BLaER1 treated with 17β-estradiol and CSF1 and Interleukin-3, amounts not matched to agents 10 nM and 100 nM (cell line): ENCODE measurements around the gene KIZ.

Experiments
- H3K27ac ChIP-seq, 11 experiments: shearing (Covaris generic); formaldehyde crosslinking; 2 replicates each; pipeline ENCODE4 v1.8.1; 2022
- H3K27me3 ChIP-seq, 11 experiments: shearing (Covaris generic); formaldehyde crosslinking; 2 replicates each; pipeline ENCODE4 v1.8.1; 2022
- H3K36me3 ChIP-seq, 11 experiments: shearing (Covaris generic); formaldehyde crosslinking; 2 replicates each; pipeline ENCODE4 v1.8.1; 2022
- H3K4me1 ChIP-seq, 10 experiments: shearing (Covaris generic); formaldehyde crosslinking; 2 replicates each; pipeline ENCODE4 v1.8.1; 2022
- H3K4me2 ChIP-seq, 11 experiments: shearing (Covaris generic); formaldehyde crosslinking; 2 replicates each; pipeline ENCODE4 v1.8.1; 2022
- H3K4me3 ChIP-seq, 10 experiments: shearing (Covaris generic); formaldehyde crosslinking; 2 replicates each; pipeline ENCODE4 v1.8.1; 2022
- H3K9ac ChIP-seq, 11 experiments: shearing (Covaris generic); formaldehyde crosslinking; 2 replicates each; pipeline ENCODE4 v1.8.1; 2022
- H3K9me3 ChIP-seq, 11 experiments: shearing (Covaris generic); formaldehyde crosslinking; replicated peaks in 1 of 11; 2 replicates each; pipeline ENCODE4 v1.8.1; 2022
- H4K20me1 ChIP-seq, 11 experiments: shearing (Covaris generic); formaldehyde crosslinking; 2 replicates each; pipeline ENCODE4 v1.8.1; 2022
- Cebpa-rat ChIP-seq, 11 experiments: shearing (Covaris generic); IDR thresholded peaks; 2 replicates each; pipeline ENCODE4 v1.8.1; 2022

The KIZ gene

DNA sequence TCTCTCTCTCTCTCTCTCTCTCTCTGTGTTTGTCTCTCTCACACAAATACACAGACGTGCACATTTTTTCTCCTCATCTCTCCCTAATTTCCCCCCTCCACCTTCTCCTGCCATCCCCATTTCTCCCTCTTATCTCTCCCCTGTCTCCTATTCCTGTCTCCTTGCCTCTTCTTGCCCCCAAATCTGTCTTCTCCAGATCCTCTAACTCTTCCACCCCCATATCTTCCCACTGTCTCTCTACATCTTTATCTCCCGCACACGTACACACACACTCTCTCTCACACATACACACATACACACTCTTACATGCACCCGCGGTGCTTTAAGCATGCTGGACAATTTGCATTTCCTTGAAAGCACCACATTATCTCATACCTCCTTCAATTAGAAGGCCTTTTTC is 15.9 kb downstream of the KIZ start:
- Histone ChIP-seq H3K9ac (no peak overlapping the region), H3K27me3 (no peaks in the 10 kb centered on the region), H3K4me2 (no peak overlapping the region), H3K9me3 (no peaks in the 10 kb centered on the region), H3K4me3 (no peak overlapping the region), H3K4me1 (no peaks in the 10 kb centered on the region), H4K20me1 (no peaks in the 10 kb centered on the region; a peak in 1 of 22 replicates), H3K27ac (no peak overlapping the region), H3K36me3 (peaks cover 5 to 39% (median 20%) of the 10 kb centered on the region in 11 experiments; a peak in 15 of 22 replicates)
- no peak for TF ChIP-seq Cebpa-rat (IDR thresholded peaks at IDR 0.05)

DNA sequence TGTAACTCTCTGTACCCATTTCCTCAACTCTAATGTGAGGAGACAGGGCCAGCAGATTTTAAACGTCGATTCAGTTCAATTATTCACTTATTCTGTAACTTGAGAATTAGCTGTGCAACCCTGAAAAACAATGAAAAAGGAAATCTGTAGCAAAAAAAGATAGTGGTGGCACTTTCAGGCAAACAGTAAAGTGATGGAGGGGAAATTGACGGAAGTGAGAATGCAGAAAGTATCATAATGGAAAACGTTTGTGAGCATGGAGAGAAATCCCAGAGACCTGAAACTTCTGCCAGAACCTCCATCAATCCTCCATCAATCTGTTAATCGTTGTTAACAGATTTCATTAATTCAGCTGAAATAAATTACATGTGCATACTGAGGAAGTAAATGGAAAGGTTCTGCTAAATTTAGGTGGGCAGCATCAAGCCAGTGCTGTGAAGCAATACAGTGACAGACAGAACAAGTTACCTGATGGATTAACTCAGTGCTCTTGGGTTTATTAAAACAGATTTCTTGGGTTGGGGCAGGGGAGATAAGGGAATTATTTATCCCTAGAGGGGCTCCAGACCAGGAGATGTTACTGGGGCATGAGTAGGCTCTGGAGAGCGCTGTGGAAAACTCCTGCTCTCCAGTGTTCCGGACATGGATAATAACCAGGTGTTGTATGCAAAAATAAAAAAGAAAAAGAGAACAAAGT is 17.5 kb downstream of the KIZ start:
- no peak overlapping the region for H3K4me2 ChIP-seq
- H3K4me3 ChIP-seq, result no peak overlapping the region
- no peaks in the 10 kb centered on the region for H3K9me3 ChIP-seq
- no peaks in the 10 kb centered on the region for H3K4me1 ChIP-seq
- no peaks in the 10 kb centered on the region for H3K27me3 ChIP-seq
- H3K9ac ChIP-seq, result no peak overlapping the region
- TF ChIP-seq Cebpa-rat (IDR thresholded peaks at IDR 0.05), result no peak
- H3K36me3 ChIP-seq, result peaks cover 0 to 23% (median 8%) of the 10 kb centered on the region in 11 experiments; a peak in 13 of 22 replicates
- no peaks in the 10 kb centered on the region; a peak in 1 of 22 replicates for H4K20me1 ChIP-seq
- H3K27ac ChIP-seq, result no peak overlapping the region

DNA sequence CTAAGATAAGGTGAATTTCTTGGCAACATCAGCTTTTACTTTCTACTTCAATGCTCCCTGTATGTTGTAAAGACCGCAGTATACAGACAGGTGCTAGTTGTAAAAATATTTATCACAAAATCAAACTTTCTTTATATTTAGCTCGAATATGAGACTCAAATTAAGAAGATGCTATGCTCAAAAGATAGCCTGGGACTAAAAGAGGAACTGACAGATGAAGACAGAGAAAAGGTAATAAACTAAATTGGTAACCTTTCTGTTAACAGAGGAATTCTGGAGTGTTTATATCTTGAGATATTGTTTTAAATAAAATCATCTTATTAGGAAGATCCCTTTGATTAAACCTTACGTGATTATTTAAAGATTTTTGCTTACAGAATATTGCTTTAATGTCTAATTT is 19.5 kb downstream of the KIZ start:
- no peak overlapping the region for H3K9ac ChIP-seq
- no peaks in the 10 kb centered on the region for H4K20me1 ChIP-seq
- peaks cover 0 to 14% (median under 1%) of the 10 kb centered on the region in 11 experiments; a peak in 5 of 22 replicates for H3K36me3 ChIP-seq
- H3K9me3 ChIP-seq, result no peaks in the 10 kb centered on the region
- H3K4me2 ChIP-seq, result no peak overlapping the region
- H3K27me3 ChIP-seq, result no peaks in the 10 kb centered on the region
- no peak for TF ChIP-seq Cebpa-rat (IDR thresholded peaks at IDR 0.05)
- H3K4me1 ChIP-seq, result no peaks in the 10 kb centered on the region
- no peak overlapping the region for H3K4me3 ChIP-seq
- no peak overlapping the region for H3K27ac ChIP-seq

DNA sequence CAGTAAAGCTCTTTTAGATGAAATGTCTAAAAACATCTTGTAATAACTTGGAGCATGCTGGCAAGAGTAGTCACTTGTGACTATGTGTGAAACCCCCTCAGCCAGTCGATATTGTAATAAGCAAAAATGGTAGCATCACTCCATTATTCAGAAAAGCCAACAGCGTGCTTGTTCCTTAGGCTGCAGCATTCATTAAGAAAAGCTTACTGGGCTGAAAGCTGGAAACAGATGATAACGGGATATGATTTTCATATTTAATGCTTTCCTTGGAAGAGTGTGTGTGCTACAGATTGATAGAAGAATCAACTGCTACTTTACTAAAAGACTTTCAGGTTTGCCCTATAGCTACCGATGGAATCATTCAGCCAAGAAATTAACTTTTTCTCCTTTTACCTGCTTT is 20.3 kb downstream of the KIZ start:
- no peak overlapping the region for H3K4me3 ChIP-seq

DNA sequence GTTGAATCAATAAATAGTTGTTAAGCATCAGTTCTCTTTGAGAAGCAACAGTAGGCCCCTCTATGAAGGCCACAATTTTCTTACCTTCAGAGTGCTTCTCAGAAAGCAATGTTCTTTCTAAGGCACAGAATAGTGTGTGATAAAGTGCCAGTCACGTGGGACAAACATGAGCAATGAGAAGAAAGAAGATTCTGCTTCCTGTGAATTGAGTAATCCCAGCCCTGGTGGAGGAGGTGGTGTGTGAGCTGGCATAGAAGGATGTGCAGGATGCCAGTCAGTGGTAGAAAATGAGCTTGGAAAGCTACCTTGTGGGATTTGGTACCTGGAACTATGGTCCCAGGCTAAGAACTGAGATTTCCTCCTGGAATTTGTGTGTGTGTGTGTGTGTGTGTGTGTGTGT is 21.7 kb downstream of the KIZ start:
- no peaks in the 10 kb centered on the region for H3K9me3 ChIP-seq
- H3K27ac ChIP-seq, result no peak overlapping the region

More for the DNA sequence above, 20.3 kb downstream of the KIZ start:
- no peak overlapping the region for H3K4me2 ChIP-seq
- TF ChIP-seq Cebpa-rat (IDR thresholded peaks at IDR 0.05), result no peak
- H3K4me1 ChIP-seq, result no peaks in the 10 kb centered on the region
- H3K27ac ChIP-seq, result no peak overlapping the region
- H4K20me1 ChIP-seq, result no peaks in the 10 kb centered on the region
- no peaks in the 10 kb centered on the region for H3K27me3 ChIP-seq
- H3K9ac ChIP-seq, result no peak overlapping the region
- no peaks in the 10 kb centered on the region for H3K9me3 ChIP-seq
- peaks cover 0 to 14% (median 0%) of the 10 kb centered on the region in 11 experiments; a peak in 4 of 22 replicates for H3K36me3 ChIP-seq

DNA sequence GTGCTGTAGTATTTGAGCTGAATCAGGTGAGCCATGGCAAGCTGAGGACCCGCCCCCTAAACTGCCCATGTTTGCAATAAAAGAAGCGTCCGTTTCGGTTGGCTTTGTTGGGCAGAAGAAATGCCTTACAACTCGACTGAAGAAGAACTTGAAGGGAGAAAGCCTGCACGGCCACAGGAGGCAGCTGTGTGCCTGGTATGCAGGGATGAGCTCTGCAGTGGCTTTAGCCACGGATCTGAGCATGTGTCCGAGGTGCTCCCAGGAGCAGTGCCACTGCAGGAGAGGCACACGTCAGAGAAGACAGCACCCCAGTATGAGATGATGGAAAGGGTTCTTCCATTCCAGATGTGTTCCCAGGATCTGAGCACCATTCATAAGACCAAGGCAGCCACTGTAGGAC is 23.5 kb downstream of the KIZ start:
- Histone ChIP-seq H3K27ac (no peak overlapping the region), H3K4me2 (no peak overlapping the region), H3K4me1 (no peaks in the 10 kb centered on the region), H3K36me3 (peaks cover 0 to 14% (median 0%) of the 10 kb centered on the region in 11 experiments; a peak in 4 of 22 replicates), H3K4me3 (no peak overlapping the region), H3K9ac (no peak overlapping the region), H4K20me1 (no peaks in the 10 kb centered on the region), H3K9me3 (no peaks in the 10 kb centered on the region), H3K27me3 (no peaks in the 10 kb centered on the region)
- TF ChIP-seq Cebpa-rat (IDR thresholded peaks at IDR 0.05), result no peak

More for the DNA sequence above, 21.7 kb downstream of the KIZ start:
- Histone ChIP-seq H3K36me3 (peaks cover 0 to 14% (median 0%) of the 10 kb centered on the region in 11 experiments; a peak in 4 of 22 replicates), H3K27me3 (no peaks in the 10 kb centered on the region), H3K4me2 (no peak overlapping the region), H3K9ac (no peak overlapping the region), H3K4me3 (no peak overlapping the region), H4K20me1 (no peaks in the 10 kb centered on the region), H3K4me1 (no peaks in the 10 kb centered on the region)
- no peak for TF ChIP-seq Cebpa-rat (IDR thresholded peaks at IDR 0.05)

DNA sequence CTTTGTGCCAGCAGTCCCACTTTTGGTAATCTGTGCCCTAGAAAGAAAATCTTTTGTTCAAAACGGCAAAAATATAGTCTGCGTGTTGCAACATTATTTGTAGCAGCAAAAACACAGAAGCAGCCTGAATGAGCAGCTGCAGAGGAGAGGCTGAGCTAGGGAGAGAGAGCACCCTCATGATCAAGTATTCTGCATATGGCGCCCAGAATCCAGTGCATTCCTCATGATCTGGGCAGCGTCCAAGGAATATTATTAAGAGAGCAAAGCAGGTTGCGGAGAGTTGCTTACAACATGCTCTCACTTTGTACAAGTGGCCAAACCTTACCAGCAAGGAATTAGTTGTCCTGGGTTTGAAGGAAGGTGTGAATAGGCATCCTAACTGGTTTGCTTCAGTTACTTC is 25.9 kb downstream of the KIZ start:
- Histone ChIP-seq H3K4me1 (no peaks in the 10 kb centered on the region), H3K27me3 (no peaks in the 10 kb centered on the region), H3K36me3 (peaks cover 0 to 14% (median 0%) of the 10 kb centered on the region in 11 experiments; a peak in 3 of 22 replicates), H3K9me3 (peaks cover 0 to 6% (median 0%) of the 10 kb centered on the region in 11 experiments; a peak in 2 of 22 replicates), H3K4me3 (no peak overlapping the region), H4K20me1 (no peaks in the 10 kb centered on the region), H3K27ac (no peak overlapping the region), H3K4me2 (no peak overlapping the region), H3K9ac (no peak overlapping the region)
- TF ChIP-seq Cebpa-rat (IDR thresholded peaks at IDR 0.05), result no peak

DNA sequence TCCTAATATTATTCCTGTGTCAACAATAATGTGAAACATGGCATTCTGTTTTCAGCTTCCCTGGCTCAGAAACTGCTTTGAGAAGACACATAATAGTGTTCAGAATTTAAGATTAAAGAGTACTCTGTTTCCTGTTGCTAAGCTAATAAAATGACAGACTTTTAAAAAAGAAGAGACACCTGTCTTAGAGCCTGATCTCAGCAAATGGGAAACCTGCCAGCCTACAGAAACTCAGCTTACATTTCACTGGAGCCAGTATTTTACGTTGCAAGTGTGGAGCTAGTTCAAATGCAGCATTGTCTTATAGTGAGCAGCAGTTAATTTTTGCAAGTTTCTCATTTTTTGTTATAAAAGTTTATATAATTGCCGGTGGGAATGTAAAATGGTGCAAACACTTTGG is 28.8 kb downstream of the KIZ start:
- Histone ChIP-seq H3K4me1 (no peaks in the 10 kb centered on the region; a peak in 1 of 20 replicates), H3K9ac (no peak overlapping the region), H3K27me3 (no peaks in the 10 kb centered on the region), H4K20me1 (no peaks in the 10 kb centered on the region), H3K9me3 (peaks cover 0 to 6% (median 0%) of the 10 kb centered on the region in 11 experiments; a peak in 2 of 22 replicates), H3K4me2 (no peak overlapping the region), H3K4me3 (no peak overlapping the region), H3K27ac (no peak overlapping the region), H3K36me3 (peaks cover 0 to 10% (median 0%) of the 10 kb centered on the region in 11 experiments; a peak in 3 of 22 replicates)
- no peak for TF ChIP-seq Cebpa-rat (IDR thresholded peaks at IDR 0.05)

DNA sequence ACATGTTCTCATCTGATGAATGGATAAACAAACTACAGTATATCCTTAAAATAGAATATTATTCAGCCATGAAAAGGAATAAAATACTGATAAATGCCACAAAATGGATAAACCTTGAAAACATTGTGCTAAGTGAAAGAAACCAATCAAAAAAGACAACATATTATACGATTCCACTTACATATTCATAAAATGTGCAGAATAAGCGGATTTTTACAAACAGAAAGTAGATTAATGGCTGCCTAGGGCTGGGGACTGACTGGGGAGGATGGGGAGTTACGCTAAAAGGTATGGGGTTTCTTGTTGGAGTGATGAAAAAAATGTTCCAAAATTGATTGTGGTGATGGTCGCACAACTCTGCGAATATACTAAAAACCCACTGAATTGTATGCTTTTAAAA is 29.4 kb downstream of the KIZ start:
- H3K9ac ChIP-seq, result no peak overlapping the region
- no peaks in the 10 kb centered on the region for H3K27me3 ChIP-seq
- no peak overlapping the region for H3K27ac ChIP-seq
- no peak overlapping the region for H3K4me3 ChIP-seq
- peaks cover 0 to 6% (median 0%) of the 10 kb centered on the region in 11 experiments; a peak in 2 of 22 replicates for H3K9me3 ChIP-seq
- no peak for TF ChIP-seq Cebpa-rat (IDR thresholded peaks at IDR 0.05)
- H4K20me1 ChIP-seq, result no peaks in the 10 kb centered on the region
- 0 out of 22 replicates have a peak, but pooled peaks cover 0 to 5% (median 0%) of the 10 kb centered on the region in 11 experiments for H3K36me3 ChIP-seq
- peaks cover 0 to 4% (median 0%) of the 10 kb centered on the region in 10 experiments; a peak in 1 of 20 replicates for H3K4me1 ChIP-seq
- no peak overlapping the region for H3K4me2 ChIP-seq
